G401 (cell line): ENCODE data around the gene DHRS3. TPM values are rescaled to one million over a fixed set of nuclear protein-coding genes. Genes with fewer than 3 reads are reported as not detected.

Experiments
- DNase-seq: peaks from one replicate; pipeline ENCODE4 v3.0.0-alpha.2; 2015; ENCODE audit warnings: low spot score
- in situ Hi-C: cut with HindIII; loops from 2 replicates; pipeline ENCODE4 v1.10.0; 2016; ENCODE audit warnings: low sequenced_read_pairs, mixed read lengths
- total RNA-seq: library from RNA; depleted of rRNA; stranded (reverse); fragments of >200 nt; shearing (Covaris generic); gene quantifications from 2 replicates; pipeline ENCODE4 v1.2.3, GENCODE V29; 2014

DHRS3 gene
- total RNA-seq, 1 experiment from 2014 or later = 9.1 TPM

DNA sequence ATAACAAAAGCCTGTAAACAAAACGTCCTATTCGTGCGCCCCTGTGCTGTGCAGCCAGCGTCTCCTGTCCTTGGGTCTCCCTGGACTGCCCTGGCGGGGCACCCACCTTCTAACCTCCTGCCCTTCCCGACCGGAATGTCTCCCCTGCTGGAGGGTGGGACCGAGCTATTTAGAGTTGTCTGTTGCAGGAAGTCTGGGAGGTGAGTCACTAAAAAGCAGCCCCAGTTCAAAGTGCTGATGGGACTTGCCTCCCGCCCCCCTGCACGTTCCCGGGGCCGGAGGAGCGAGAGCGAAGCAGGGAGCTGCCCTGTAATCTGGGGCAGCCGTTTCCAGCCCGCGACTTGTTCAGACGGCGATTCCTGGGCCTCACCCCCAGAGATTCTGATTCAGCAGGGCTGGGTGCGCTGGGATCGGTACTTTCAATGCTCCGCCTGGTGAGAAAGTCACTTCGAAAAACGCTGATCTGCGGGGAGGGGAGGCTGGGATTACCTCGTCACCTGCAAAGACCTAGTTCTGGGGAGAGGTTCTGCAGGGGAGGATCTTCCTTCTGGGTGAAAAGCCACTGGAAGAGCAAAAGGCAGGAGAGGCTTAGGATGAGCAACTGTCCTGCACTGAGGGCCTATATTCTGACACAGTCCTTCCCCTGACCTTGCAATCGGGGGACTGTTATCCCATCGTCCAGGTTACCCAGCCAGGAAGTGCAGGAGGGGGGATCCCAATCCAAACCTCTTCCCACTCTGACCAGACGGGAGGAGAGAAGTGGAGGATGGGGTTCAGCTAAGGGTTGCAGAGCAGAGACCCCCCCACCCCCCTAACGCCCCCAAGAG lies 1.2 kb upstream of the DHRS3 start:
- in situ Hi-C loops = no loop called here
- no peak for DNase-seq

DNA sequence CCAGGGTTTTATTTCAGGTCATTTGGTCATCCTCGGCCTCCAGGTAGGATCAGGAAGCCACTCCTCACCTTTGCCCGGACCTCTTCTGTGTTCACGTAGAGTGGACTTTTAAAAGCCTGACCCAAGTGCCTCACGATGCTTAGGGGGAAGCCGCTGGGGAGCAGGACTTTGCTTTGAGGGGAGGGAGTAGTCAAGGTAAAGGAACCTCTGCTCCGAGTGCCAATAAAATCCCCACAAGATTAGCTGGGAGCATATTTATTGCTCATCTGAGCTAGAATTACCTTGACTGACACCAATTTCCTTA lies 603 bp upstream of the DHRS3 start:
- DNase-seq = no peak

DNA sequence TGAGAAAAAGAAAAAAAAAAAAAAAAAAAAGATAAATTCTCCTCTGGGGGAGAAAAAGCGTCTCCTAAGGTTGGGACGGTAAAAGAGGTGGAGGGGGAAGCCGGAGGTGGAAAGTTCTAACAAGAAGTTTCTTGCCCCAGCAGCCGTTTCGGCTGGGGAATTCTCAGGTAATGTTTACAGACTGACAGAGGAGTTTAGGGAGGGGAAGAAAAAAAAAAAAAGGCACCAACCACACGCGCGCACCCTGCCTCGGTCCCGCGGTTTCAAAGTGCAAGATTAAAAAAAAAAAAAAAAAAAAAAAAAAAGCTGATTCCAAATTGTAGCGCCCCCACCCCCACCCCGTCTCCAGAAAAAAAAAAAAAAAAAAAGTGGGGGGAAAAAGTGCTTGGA lies 504 bp downstream of the DHRS3 start:
- no peak for DNase-seq
- in situ Hi-C loops = no loop called here

More for the DNA sequence above, 603 bp upstream of the DHRS3 start:
- in situ Hi-C loops = no loop called here

DNA sequence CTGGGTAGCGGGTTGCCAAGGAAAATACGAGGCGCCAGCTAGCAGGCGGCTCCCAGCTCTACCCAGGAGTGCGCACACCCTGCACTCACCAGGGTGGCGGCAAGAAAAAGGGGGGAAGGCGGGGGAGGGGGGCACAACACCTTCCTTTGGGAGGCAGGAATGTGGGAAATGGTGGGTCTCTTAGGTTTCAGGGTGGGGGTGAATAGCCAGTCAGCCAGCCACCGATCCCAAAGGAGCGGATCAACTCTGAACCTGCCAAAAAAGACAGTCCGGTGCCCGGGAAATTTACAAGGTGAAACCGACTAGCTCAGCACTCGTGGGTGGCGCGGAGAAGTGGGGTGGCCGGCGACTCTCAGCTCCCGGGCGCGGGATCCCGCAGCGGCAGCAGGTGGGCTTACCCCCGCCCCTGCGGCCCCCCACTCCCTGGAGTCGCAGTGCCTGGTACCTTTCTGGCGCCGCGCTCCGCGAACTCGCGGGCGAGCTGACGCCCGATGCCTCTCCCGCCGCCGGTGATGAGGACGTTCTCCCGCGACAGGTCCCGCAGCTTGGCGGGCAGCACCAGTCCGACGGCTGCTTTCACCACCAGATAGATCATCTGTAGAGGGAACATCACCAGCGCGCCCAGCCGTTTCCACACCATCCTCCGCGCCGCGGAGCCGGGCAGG lies 1.2 kb downstream of the DHRS3 start:
- no peak for DNase-seq
- in situ Hi-C loops = no loop called here

DNA sequence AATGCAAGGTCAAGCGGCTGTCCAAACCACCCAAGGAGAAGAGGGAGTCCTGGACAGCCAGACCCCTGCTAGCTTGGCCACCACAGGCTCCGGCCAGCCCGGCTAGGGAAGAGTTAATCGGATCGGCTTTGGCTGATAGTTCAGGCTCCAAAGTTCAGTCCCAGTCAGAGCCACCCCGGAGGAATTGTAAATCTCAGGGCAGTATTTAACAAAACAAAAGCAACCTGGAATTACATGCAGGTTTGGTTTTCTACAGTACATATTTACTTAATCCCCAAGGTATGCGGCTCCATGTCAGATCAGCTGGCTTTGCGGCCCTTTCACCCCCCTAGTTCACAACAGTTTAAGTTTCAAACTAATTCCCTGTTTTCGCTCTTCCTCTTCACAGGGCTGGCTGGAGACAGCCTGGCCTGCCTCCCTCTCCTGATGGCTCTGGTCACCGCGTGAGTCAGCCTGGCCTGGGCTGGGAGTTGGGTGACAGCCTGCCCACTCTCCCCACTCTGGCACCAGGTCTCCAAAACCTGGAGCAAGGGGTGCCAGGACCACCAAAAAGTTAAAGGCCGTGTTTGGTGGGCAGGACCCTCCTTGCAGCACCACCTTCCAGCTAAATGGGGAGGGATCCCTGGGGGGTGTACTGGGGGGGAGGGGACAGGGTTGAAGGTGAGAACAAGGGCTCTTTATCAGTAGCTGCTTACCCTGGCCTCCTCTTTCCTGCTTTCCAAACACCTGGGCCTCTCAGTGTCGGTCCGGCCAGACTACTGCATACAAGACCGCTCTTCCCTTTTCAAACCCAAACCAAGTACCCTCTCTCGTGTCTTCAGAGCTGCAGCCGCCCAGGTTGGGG lies 1.9 kb downstream of the DHRS3 start:
- in situ Hi-C loops = no loop called here
- no peak for DNase-seq

DNA sequence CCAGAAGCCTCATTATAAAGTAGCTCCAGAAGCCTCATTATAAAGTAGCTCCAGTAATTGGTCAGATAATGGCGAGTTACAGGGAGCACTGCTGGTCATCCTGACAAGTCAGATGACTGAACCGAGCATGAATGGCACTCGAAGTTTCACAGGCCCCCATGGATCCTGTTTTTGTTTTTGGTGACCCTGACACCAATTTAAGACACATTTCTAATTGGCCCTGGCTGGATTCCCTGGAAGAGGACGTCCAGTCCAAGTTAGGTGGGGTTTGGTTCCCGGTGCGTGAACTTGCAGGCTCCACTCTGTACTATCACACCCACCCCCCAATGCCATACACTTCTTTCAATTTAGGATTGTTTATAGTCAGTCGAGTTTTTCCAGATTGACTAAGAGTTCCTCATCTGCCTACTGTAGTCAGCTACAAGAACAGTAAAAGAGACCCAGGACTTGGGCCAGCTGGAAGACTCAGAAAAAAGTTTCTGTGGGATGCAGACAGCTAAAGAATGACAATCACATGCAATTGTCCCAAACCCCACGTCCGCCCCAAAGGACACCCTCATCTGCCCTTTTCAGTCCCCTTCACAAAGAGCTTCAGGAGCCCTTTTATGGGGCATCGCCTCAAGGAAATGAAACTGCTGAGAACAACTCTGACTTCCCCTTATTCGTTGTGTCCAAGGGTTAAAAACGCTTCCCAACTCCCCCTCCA lies 2.7 kb downstream of the DHRS3 start:
- in situ Hi-C loops = no loop called here
- DNase-seq = no peak

DNA sequence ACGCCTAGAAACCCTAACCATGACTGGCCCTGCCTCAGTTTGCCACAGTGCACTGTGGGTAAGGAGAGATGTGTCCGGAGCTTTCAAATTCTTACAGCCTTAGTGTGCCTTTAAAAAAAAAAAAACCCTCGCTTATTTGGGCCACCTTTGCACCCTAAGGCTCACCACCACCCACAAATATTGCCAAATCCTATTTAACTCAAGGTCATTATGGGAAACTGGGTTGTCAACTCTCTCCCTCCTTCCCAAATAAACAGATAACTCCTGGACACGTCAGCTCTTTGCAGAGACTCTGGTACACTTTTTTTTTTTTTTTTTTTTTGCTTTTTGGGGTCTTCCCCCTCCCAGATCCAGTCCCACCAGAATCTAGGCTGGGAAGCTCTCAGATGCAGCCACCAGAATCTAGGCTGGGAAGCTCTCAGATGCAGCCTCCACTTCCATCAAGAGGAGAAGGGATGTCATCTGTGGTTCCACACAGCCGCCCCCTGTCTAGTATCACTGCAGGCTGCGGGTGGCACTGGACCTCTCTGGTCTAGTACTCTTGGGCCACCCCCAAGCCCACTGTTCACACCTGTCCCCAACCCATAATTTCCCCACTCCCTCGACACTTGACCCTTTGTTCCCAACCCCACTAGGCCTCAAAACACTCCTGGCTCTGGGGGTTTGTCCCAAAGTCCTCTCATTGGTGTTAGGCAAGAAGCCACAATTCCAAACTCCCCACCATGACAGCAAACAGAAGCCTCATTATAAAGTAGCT lies 3.4 kb downstream of the DHRS3 start:
- in situ Hi-C loops = no loop called here

DNA sequence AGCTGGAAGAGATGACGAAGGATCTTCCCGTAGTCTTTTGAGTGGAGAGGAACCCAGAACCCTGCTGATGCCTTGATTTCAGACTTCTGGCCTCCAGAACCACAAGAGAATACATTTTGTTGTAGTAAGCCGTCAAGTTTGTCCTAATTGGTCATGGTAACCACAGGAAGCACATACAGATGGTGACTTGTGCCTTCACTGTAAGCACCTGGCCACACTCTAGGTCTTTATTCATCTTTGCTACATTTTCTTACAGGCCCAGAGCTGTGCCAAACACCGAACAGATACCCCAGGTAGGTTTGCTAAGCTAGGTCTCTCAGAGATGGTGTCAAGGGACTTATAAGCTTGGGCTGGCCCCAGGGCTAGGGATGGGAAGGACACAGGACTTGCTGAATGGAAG lies 4.8 kb downstream of the DHRS3 start:
- in situ Hi-C loops = no loop called here
- DNase-seq = no peak

More for the DNA sequence above, 3.4 kb downstream of the DHRS3 start:
- DNase-seq = no peak

DNA sequence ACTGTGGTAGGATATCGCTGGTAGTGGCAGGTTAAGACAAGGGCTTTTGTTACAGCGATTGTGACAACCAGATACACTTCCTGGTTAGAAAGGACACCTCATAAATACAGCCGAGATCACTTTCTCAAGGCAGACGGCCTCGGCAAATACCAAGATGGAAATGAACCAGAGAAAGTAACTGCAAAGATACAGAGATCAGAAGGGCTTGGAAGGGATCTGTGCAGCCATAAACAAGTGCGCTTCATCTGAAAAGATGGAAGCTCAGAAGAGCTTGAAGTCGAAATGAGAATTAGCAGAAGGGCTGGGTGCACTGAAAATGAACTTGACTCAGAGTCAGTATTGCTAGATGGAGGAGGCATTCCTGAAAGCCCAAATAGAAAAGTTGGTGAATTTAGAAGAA lies 7.1 kb downstream of the DHRS3 start:
- in situ Hi-C loops = no loop called here

DNA sequence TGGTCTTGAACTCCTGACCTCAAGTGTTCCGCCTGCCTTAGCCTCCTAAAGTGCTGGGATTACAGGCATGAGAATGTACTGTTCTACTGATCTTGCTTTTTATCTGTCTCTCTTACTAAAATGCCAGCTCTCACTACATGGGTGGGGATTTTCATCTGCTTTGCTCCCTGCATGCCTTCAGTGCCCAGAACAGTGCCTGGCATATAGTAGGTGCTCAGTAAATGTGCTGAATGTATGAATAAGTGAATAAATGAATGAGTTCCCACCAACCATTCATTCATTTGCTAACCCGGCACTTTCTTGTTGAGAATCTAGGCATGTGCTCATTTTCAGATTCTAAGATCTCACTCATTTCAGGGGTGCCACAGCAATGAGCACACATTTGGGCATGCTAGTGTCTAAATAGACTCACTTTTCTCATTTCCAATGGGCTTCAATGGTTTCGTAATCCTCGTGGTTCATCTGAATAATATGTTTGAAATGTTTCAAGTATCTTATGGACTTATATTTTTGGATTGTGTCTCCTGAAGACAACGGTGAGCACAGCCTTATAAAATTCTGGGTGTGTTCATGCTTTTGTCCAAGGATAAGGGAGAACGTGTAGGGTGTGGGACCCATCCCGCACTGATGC lies 7.6 kb downstream of the DHRS3 start:
- in situ Hi-C loops = no loop called here

More for the DNA sequence above, 7.1 kb downstream of the DHRS3 start:
- no peak for DNase-seq

DNA sequence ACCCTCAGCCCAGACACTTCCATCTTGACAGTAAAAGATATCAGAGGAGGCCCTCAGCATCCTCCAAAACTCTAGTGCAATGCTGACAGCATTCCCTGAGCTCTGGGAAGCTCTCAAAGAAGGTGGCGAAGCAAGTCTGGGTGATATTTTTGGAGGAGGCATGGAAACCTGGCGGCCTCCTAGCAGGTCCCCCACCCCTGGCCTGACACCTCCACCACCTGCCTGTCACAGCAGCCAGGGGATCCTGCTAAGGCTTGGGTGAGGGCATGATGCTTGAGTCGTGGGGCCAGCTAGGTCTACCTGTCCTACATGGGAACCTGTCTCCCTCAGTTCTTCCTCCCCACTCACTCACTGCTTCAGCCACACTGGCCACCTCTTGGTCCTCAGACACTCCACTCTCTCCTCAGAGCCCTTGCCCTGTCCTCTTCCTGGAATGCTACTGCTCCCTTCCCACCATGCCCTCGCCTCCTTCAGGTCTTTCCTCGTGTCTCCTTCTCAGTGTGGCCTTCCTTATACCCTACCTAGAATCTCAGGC lies 8.5 kb downstream of the DHRS3 start:
- no peak for DNase-seq
- in situ Hi-C loops = no loop called here

More for the DNA sequence above, 7.6 kb downstream of the DHRS3 start:
- DNase-seq = no peak

DNA sequence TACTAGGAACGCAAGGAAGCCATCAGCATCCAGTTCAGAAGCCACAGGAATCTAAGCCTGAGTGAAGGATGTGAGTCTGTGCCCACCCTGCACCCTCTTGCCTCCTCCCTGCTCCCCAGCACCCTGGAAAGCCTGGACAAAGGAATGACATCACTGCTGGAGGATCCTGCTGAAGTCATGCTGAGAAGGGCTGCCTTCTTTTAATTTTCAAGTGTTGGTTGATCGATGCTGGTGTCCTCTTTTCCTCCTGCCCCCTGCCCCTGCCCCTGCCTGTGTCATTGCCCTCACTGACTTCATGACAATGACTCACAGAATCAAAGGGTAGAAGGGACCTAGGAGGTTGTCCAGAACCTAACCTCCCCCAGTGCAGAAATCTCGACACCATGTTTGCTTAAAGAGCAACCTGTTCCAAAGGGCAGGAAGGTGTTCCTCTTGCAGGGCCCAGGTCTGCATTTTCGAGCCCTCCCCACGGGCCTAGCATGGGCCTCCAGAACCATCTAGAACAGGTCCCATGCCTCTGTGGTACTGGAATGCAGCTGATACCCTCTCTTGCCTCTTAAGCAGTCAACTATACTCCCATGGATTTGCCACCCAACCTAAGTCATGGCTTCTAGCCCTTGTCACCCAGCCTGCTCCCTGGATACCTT lies 9.6 kb downstream of the DHRS3 start:
- DNase-seq = no peak
- in situ Hi-C loops = no loop called here

DNA sequence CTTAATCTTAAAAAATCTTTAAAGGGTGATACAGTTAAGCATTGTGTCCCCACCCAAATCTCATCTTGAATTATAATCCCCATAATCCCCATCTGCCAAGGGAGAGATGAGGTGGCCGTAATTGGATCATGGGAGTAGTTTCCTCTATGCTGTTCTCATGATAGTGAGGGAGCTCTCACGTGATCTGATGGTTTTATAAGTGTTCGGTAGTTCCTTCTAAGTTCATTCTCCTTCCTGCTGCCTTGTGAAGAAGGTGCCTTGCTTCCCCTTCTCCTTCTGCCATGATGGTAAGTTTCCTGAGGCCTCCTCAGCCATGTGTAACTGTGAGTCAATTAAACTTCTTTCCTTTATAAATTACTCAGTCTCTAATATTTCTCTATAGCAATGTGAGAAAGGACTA lies 10.7 kb downstream of the DHRS3 start:
- no peak for DNase-seq
- in situ Hi-C loops = no loop called here

DNA sequence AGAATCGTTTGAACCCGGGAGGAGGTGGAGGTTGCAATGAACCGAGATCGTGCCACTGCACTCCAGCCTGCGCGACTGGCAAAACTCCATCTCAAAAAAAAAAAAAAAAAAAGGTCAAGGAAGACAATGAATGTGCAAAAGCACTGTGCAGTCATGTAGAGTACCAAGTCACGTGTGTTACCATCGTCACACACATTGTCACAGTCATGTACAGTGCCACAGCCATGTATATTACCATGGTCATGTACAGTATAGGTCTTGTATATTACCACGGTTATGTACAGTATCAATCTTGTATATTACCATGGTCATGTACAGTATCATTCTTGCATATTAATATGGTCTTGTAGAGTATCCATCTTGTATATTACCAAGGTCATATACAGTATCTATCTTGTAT lies 13.0 kb downstream of the DHRS3 start:
- in situ Hi-C loops = no loop called here
- no peak for DNase-seq

DNA sequence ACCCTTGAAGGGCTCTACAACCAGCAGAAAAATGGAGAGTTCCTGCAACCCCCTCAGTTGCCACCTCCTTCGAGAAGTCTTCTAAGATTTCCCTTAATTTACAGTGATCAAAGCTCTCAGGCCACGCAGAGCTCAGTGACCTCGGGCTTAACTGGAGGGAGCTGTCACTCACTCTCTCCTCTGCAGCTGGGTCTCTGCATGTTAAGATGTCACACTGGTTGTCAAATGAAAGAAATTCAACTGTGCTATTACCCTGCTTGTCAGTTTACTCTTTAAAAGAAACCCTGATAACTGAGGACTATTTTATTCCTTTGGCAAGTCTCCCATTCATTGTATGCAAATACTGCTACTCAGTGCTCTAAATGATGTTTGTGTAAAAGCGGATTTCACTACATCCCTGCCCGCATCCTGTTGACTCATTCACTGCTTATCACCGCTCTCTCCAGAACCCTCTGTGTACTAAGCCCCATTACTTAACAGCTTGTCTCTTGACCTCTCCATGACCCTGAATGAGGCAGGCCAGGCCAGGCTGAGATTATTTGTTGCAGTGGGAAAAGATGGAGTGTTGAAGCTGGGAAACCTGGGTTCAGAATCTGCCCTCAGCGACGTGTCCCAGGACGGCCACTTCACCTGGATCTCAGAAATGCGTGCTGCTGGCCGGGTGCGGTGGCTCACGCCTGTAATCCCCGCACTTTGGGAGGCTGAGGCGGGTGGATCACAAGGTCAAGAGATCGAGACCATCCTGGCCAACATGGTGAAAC lies 13.7 kb downstream of the DHRS3 start:
- in situ Hi-C loops = no loop called here
- DNase-seq = no peak

DNA sequence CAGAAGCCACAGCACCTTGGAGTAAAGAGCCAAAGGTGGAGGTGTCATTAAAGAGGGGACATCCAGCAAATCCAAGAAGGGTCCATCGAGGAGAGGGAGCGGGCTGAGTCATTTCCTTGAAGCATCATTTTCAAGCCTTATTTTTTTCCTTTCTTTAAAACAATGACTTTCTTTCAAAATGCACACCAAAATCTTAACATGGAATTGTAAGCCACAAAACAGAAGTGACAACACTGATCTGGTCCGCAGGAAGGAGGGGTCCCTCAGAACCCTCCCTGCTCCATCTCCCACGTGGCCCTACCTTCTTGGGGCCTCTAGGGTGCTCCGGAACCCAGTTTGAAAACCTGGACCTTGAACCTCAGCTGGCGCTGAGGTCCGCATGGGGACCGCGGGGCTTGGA lies 14.8 kb downstream of the DHRS3 start:
- DNase-seq = no peak
- in situ Hi-C loops = no loop called here

DNA sequence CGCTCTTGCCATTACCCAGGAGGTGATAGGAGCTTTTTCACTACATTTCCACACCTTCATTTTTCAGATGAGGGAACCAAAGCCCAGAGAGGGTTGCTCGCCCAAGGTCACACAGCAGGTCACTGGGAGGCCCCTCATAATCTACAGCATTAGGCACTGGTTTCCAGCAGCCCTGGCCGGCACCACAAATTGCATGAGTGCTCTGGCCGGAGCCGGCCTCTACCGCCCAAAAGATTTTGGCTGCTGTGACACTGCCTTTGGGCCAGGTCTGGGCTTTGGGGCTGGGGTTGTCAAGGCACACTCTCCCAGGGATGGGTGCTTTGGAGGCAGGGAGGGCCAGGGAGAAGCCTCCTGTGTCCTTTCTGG lies 15.4 kb downstream of the DHRS3 start:
- in situ Hi-C loops = no loop called here
- DNase-seq = no peak
